Stimulated activated CD4-positive, alpha-beta T cell treated with anti-CD3 and anti-CD28 coated beads, TNF-alpha, amount 100 ng/mL, for 1 hour (primary cell): ENCODE measurements around the gene CRELD1.
"Not testable (repeated sequence)": the region's sequence is repeated elsewhere in the genome, so short reads cannot be mapped to it uniquely, and the experiment has no call there.

Experiments
- DNase-seq, 3 donors: peaks; one replicate each; pipeline ENCODE4 v3.0.0-alpha.2; 2020; ENCODE audit warnings: low read depth in 3 of 3, low spot score in 1 of 3

CRELD1 gene

GRCh38 chr3:9933561-9934234 is at the start of gene CRELD1:
CRELD1 (plus strand) TSS chr3:9933834; CDS start chr3:9934439, 605 bp downstream.
- peak; percentile 92 to 96 (median 93) for DNase-seq

GRCh38 chr3:9884555-9885165 is 49.0 kb upstream of the CRELD1 start:
- DNase-seq: no peak

- DNase-seq: no peak
Measured at GRCh38 chr3:9886328-9886727, 47.3 kb upstream of the CRELD1 start.

GRCh38 chr3:9887480-9887879 is 46.2 kb upstream of the CRELD1 start:
- DNase-seq: no peak

GRCh38 chr3:9888540-9888939 is 45.1 kb upstream of the CRELD1 start:
- DNase-seq: no peak

GRCh38 chr3:9889405-9889804 is 44.2 kb upstream of the CRELD1 start:
- no peak for DNase-seq

GRCh38 chr3:9890249-9891071 is 43.2 kb upstream of the CRELD1 start, which contains the start of gene JAGN1:
JAGN1 (plus strand) TSS chr3:9890610; CDS start chr3:9890723, 113 bp downstream.
- DNase-seq: peak; percentile 73 to 94 (median 86)

GRCh38 chr3:9891072-9891622 is 42.5 kb upstream of the CRELD1 start:
- no peak for DNase-seq

- DNase-seq: no peak
Measured at GRCh38 chr3:9893739-9894138, 39.9 kb upstream of the CRELD1 start.

GRCh38 chr3:9895715-9896114 is 37.9 kb upstream of the CRELD1 start:
- DNase-seq: not testable (repeated sequence)

- DNase-seq: not testable (repeated sequence)
Measured at GRCh38 chr3:9896755-9897407, 36.8 kb upstream of the CRELD1 start.

GRCh38 chr3:9897408-9898372 is 35.9 kb upstream of the CRELD1 start:
- DNase-seq: no peak

- no peak for DNase-seq
Measured at GRCh38 chr3:9898467-9899241, 35.0 kb upstream of the CRELD1 start.

GRCh38 chr3:9899289-9899791 is 34.3 kb upstream of the CRELD1 start:
- DNase-seq: no peak

- DNase-seq: not testable (repeated sequence)
Measured at GRCh38 chr3:9900965-9901415, 32.6 kb upstream of the CRELD1 start.

- DNase-seq: no peak
Measured at GRCh38 chr3:9901967-9902366, 31.7 kb upstream of the CRELD1 start.

GRCh38 chr3:9902372-9903237 is 31.0 kb upstream of the CRELD1 start, which contains the start of gene IL17RE:
IL17RE (plus strand) TSS chr3:9902848; CDS start chr3:9902933, 85 bp downstream.
- DNase-seq: no peak

- DNase-seq: no peak
Measured at GRCh38 chr3:9903238-9903624, 30.4 kb upstream of the CRELD1 start.
